Brain microvascular endothelial cell (primary cell): Measurements from ENCODE around the gene B4GALT6.
A peak's percentile ranks its signal among the peaks of the same experiment; 100 is the strongest.

Experiments
- DNase-seq: peaks from one replicate; pipeline ENCODE4 v3.0.0-alpha.2; 2020
- H3K27ac ChIP-seq: fragments of 250-450 bp; sonication (Bioruptor Pico); 2 replicates; pipeline ENCODE4 v1.5.1; 2020; ENCODE audit warnings: mild to moderate bottlenecking, moderate library complexity
- H3K27me3 ChIP-seq: fragments of 250-450 bp; sonication (Bioruptor Pico); replicated peaks from 2 replicates; pipeline ENCODE4 v1.5.1; 2020; ENCODE audit warnings: mild to moderate bottlenecking
- H3K36me3 ChIP-seq: fragments of 250-450 bp; sonication (Bioruptor Pico); replicated peaks from 2 replicates; pipeline ENCODE4 v1.5.1; 2020; ENCODE audit warnings: mild to moderate bottlenecking
- H3K4me3 ChIP-seq: 2 replicates; pipeline ENCODE4 v1.5.1; 2011; ENCODE audit warnings: low read depth, mild to moderate bottlenecking, control low read depth, low read length, moderate library complexity
- CTCF ChIP-seq: IDR thresholded peaks from 2 replicates; pipeline ENCODE4 v1.5.1; 2011; ENCODE audit warnings: low read depth, mild to moderate bottlenecking, moderate library complexity, low read length, control low read depth, inconsistent platforms; ENCODE audit errors: missing control alignments
- in situ Hi-C: cut with HindIII; loops from 2 replicates; pipeline ENCODE4 v1.10.0; 2017; ENCODE audit warnings: low sequenced_read_pairs, low pct_ligation_motif_present

B4GALT6 gene

DNA sequence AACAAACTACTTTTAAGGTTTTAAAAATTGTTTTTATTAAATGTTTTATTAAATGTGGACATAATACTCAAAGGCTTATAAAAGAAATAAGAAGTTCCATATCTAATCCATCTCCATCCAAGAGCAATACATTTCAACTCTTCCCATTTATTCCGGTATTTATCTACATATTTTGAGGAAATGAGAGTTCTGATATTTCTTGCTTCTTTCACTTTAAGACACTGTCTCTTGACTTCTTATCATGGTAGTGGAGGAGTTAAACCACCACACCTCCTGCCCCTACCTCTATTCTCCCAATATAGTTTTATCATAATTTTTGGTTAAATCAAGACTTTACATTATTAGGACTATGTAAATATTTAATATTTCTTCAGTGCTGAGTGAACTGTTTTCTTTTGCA, 52.0 kb downstream of the B4GALT6 start:
- no peak for TF ChIP-seq CTCF
- Histone ChIP-seq H3K27ac (no peak overlapping the region), H3K4me3 (no peak overlapping the region), H3K27me3 (no peaks in the 10 kb centered on the region), H3K36me3 (no peaks in the 10 kb centered on the region)
- DNase-seq: no peak
- in situ Hi-C loops: no loop called here

DNA sequence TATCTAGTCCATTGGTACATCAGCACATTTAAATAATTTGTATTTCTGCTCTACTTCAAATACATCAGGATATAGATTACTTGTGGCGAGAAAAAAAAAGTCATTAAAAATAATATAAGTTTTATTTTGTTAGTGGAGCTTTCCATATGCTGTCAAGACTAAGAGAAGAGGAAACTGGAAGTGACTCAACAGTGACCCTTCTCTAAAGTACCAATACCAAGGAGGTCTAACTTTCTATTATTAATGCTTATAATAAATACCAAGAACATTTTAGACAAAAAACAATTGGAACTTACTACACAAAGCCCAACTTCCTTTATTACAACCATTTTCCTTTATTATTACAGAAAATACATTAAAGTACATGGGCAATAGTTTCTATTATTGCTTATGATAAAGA, 52.9 kb downstream of the B4GALT6 start:
- no peak overlapping the region for H3K4me3 ChIP-seq
- H3K27me3 ChIP-seq: no peaks in the 10 kb centered on the region
- no peaks in the 10 kb centered on the region for H3K36me3 ChIP-seq
- no peak overlapping the region for H3K27ac ChIP-seq
- in situ Hi-C loops: no loop called here
- no peak for DNase-seq
- no peak for TF ChIP-seq CTCF

- no peak for DNase-seq
- Histone ChIP-seq H3K4me3 (no peak overlapping the region), H3K36me3 (no peaks in the 10 kb centered on the region), H3K27ac (no peak overlapping the region), H3K27me3 (no peaks in the 10 kb centered on the region)
- TF ChIP-seq CTCF: no peak
- in situ Hi-C loops: no loop called here
Measured at GRCh38 chr18:31630549-31630948, 53.8 kb downstream of the B4GALT6 start.

- no peak for DNase-seq
- H3K4me3 ChIP-seq: no peak overlapping the region
- H3K27ac ChIP-seq: no peak overlapping the region
- TF ChIP-seq CTCF: peak; percentile 6
- H3K36me3 ChIP-seq: no peaks in the 10 kb centered on the region
- in situ Hi-C loops: no loop called here
- H3K27me3 ChIP-seq: no peaks in the 10 kb centered on the region
Measured at GRCh38 chr18:31626409-31626808, 58.0 kb downstream of the B4GALT6 start.

GRCh38 chr18:31624892-31625640, 59.3 kb downstream of the B4GALT6 start:
- DNase-seq: no peak
- no peaks in the 10 kb centered on the region for H3K36me3 ChIP-seq
- no peaks in the 10 kb centered on the region for H3K27me3 ChIP-seq
- TF ChIP-seq CTCF: no peak
- in situ Hi-C loops: no loop called here
- no peak overlapping the region for H3K27ac ChIP-seq
- no peak overlapping the region for H3K4me3 ChIP-seq

DNA sequence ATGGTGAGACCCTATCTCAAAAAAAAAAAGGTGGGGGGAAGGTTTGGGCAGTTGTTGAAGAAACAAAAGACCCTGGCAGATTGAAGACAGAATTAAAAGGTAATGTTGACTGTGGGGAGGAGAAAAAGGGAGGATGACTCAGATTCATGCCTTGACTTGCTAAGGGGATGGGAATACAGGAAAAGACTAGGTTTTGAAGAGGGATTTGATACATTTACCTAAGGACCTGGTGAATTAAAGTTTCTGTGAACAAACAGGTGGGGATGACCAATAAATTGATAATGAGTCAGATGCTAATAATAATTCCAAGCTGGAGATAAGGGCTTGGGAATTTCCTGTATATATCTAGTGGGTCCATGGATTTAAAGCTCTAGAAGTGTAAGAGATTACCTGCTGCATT, 65.1 kb downstream of the B4GALT6 start:
- no peak for TF ChIP-seq CTCF
- in situ Hi-C loops: no loop called here
- no peaks in the 10 kb centered on the region for H3K27me3 ChIP-seq
- no peak overlapping the region for H3K27ac ChIP-seq
- no peak overlapping the region for H3K4me3 ChIP-seq
- no peak for DNase-seq
- no peaks in the 10 kb centered on the region for H3K36me3 ChIP-seq
